ENCODE results near the gene SAMHD1. TPM values are rescaled to one million over a fixed set of nuclear protein-coding genes. Genes with fewer than 3 reads are reported as not detected.

The SAMHD1 gene
- total and polyA plus RNA-seq, 2 of the 13 experiments (the other 11 are each of a cell fraction or from before 2014, with no cell fraction given), result 16.9 to 43.5 TPM

DNA sequence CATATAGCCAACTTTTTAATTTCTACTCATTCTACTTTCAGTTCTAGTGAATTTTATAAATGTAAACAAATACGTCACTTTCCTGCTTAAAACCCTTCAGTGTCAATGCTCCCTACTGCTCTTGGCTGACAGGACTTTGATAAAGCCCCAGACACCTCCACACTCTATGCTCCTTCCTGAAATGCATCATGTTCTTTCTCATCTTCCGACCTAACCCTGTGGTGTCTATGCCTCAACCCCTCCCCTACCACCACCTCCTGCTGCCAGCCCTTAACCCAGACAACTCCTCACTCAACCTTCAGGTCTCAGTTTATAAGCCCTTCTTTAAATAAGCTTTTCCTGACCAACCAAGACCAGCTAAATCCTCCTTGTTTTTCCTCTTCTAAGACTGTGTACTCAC lies 56.5 kb downstream of the SAMHD1 start:
- Histone ChIP-seq H2AFZ (ENCODE audit: low read length) (no peak overlapping the region), H3K79me2 (ENCODE audit: insufficient read depth, low read length) (no peaks in the 10 kb centered on the region), H3K36me3 (replicated peaks in 1 of 2; ENCODE audit: control insufficient read depth in 1 of 2, insufficient read depth in 2 of 2, low read length in 2 of 2) (peaks cover 17 to 40% of the 10 kb centered on the region in 2 experiments), H3K27ac (ENCODE audit: extremely low read length, insufficient read depth, low read length) (no peak overlapping the region), H3K4me1 (ENCODE audit: insufficient read depth, low read length) (no peaks in the 10 kb centered on the region), H3K4me2 (ENCODE audit: low read depth, low read length) (no peak overlapping the region), H3K4me3 (replicated peaks in 1 of 3; ENCODE audit: insufficient read depth in 1 of 3, low read depth in 2 of 3, low read length in 3 of 3) (no peak overlapping the region), H3K27me3 (ENCODE audit: control insufficient read depth in 1 of 2, insufficient read depth in 2 of 2, low read length in 2 of 2) (no peaks in the 10 kb centered on the region), H4K20me1 (ENCODE audit: insufficient read depth, low read length) (no peaks in the 10 kb centered on the region), H3K9ac (ENCODE audit: insufficient read depth, low read depth, low read length) (no peak overlapping the region), H3K9me3 (ENCODE audit: low read length) (no peaks in the 10 kb centered on the region)
- POLR2A ChIA-PET, result no interaction called here
- in situ Hi-C loops (cut with HindIII; ENCODE audit: extremely low pct_ligation_motif_present, low pct_unique_long_range_greater_than_20kb), result no loop called here
- intact Hi-C loops (cut with micrococcal nuclease; ENCODE audit: unreplicated experiment), result no loop called here
- TF ChIP-seq, protein P1, sequence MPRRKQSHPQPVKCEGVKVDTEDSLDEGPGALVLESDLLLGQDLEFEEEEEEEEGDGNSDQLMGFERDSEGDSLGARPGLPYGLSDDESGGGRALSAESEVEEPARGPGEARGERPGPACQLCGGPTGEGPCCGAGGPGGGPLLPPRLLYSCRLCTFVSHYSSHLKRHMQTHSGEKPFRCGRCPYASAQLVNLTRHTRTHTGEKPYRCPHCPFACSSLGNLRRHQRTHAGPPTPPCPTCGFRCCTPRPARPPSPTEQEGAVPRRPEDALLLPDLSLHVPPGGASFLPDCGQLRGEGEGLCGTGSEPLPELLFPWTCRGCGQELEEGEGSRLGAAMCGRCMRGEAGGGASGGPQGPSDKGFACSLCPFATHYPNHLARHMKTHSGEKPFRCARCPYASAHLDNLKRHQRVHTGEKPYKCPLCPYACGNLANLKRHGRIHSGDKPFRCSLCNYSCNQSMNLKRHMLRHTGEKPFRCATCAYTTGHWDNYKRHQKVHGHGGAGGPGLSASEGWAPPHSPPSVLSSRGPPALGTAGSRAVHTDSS (CRISPR knock-in tag; conservative IDR thresholded peaks at IDR 0.05), result no peak
- TF ChIP-seq, protein P2, sequence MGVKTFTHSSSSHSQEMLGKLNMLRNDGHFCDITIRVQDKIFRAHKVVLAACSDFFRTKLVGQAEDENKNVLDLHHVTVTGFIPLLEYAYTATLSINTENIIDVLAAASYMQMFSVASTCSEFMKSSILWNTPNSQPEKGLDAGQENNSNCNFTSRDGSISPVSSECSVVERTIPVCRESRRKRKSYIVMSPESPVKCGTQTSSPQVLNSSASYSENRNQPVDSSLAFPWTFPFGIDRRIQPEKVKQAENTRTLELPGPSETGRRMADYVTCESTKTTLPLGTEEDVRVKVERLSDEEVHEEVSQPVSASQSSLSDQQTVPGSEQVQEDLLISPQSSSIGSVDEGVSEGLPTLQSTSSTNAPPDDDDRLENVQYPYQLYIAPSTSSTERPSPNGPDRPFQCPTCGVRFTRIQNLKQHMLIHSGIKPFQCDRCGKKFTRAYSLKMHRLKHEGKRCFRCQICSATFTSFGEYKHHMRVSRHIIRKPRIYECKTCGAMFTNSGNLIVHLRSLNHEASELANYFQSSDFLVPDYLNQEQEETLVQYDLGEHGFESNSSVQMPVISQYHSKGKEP (CRISPR knock-in tag; IDR thresholded peaks at IDR 0.05), result no peak
- TF ChIP-seq ZNF432 (CRISPR knock-in tag; IDR thresholded peaks at IDR 0.05; ENCODE audit: borderline replicate concordance) (no peak), ZNF543 (CRISPR knock-in tag; IDR thresholded peaks at IDR 0.05) (no peak), ZNF251 (CRISPR knock-in tag; IDR thresholded peaks at IDR 0.05) (no peak), PRPF4 (IDR thresholded peaks at IDR 0.05; ENCODE audit: low read depth, low read length, poor library complexity, severe bottlenecking) (no peak), ZFP82 (CRISPR knock-in tag; IDR thresholded peaks at IDR 0.05; ENCODE audit: borderline replicate concordance) (no peak), ZNF841 (CRISPR knock-in tag; IDR thresholded peaks at IDR 0.05; ENCODE audit: borderline replicate concordance) (no peak), ZNF335 (CRISPR knock-in tag; IDR thresholded peaks at IDR 0.05) (no peak), PAX8 (CRISPR knock-in tag; IDR thresholded peaks at IDR 0.05; ENCODE audit: borderline replicate concordance) (no peak), NCOA5 (CRISPR knock-in tag; IDR thresholded peaks at IDR 0.05) (no peak), ZNF567 (CRISPR knock-in tag; IDR thresholded peaks at IDR 0.05; ENCODE audit: borderline replicate concordance) (no peak), FOXM1 (CRISPR knock-in tag; IDR thresholded peaks at IDR 0.05) (no peak), BCL6 (CRISPR knock-in tag; IDR thresholded peaks at IDR 0.05) (no peak), ARHGAP35 (CRISPR knock-in tag; IDR thresholded peaks at IDR 0.05; ENCODE audit: borderline replicate concordance) (no peak), ZNF747 (CRISPR knock-in tag; IDR thresholded peaks at IDR 0.05; ENCODE audit: borderline replicate concordance) (no peak)
- TF ChIP-seq, protein P3, sequence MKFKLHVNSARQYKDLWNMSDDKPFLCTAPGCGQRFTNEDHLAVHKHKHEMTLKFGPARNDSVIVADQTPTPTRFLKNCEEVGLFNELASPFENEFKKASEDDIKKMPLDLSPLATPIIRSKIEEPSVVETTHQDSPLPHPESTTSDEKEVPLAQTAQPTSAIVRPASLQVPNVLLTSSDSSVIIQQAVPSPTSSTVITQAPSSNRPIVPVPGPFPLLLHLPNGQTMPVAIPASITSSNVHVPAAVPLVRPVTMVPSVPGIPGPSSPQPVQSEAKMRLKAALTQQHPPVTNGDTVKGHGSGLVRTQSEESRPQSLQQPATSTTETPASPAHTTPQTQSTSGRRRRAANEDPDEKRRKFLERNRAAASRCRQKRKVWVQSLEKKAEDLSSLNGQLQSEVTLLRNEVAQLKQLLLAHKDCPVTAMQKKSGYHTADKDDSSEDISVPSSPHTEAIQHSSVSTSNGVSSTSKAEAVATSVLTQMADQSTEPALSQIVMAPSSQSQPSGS (CRISPR knock-in tag; IDR thresholded peaks at IDR 0.05), result no peak
- DNase-seq (ENCODE audit: low spot score) (no peak), FAIRE-seq (no peak), ATAC-seq (no peak)
- CTCF ChIA-PET (ENCODE audit: low intra/inter-chr PET ratio, low total read pairs), result no interaction called here
- WGBS (ENCODE audit: low lambda C conversion rate), result 97% methylated on average over 2 of the region's 2 CpGs
- no TSS peak for BruUV-seq (replicated peaks)
